Gastrocnemius medialis (tissue), 4 donors: ENCODE data around the gene NLRC3. TPM values are rescaled to one million over a fixed set of nuclear protein-coding genes. Genes with fewer than 3 reads are reported as not detected.

Experiments
- ATAC-seq, 2 donors: fragments of 150-250 bp; one replicate each; pipeline ENCODE4 v1.9.1; 2016
- DNase-seq, 2 donors: peaks; one replicate each; pipeline ENCODE4 v3.0.0-alpha.2; 2019
- H3K27ac ChIP-seq, 4 donors: fragments of 200-600 bp; sonication (generic); 1 replicate in 1 of 4; 2 replicates in 3 of 4; pipeline ENCODE4 v1.5.1; 2016 to 2018; ENCODE audit warnings: mild to moderate bottlenecking in 2 of 4, moderate library complexity in 1 of 4
- H3K27me3 ChIP-seq, 3 donors: fragments of 200-600 bp; sonication (generic) in 2 of 3; 1 replicate in 1 of 3; 2 replicates in 2 of 3; pipeline versions ENCODE4 v1.5.1 to v1.6.0; 2016 to 2019; ENCODE audit warnings: mild to moderate bottlenecking in 1 of 3, moderate library complexity in 1 of 3
- H3K36me3 ChIP-seq, 2 donors: fragments of 200-600 bp; sonication (generic) in 1 of 2; one replicate each; pipeline ENCODE4 v1.5.1; 2017 to 2018
- H3K4me1 ChIP-seq, 2 donors: fragments of 200-600 bp; sonication (generic) in 1 of 2; one replicate each; pipeline ENCODE4 v1.5.1; 2016 to 2017; ENCODE audit warnings: mild to moderate bottlenecking in 2 of 2
- H3K4me3 ChIP-seq, 4 donors: fragments of 200-600 bp; sonication (generic) in 3 of 4; 1 replicate in 1 of 4; 2 replicates in 3 of 4; pipeline ENCODE4 v1.5.1; 2016 to 2019; ENCODE audit warnings: mild to moderate bottlenecking in 2 of 4
- H3K9me3 ChIP-seq, 3 donors: fragments of 200-600 bp; sonication (generic) in 2 of 3; 1 replicate in 1 of 3; 2 replicates in 2 of 3; pipeline ENCODE4 v1.5.1; 2016 to 2019
- POLR2A ChIP-seq, 2 donors: fragments of 450-650 bp; IDR thresholded peaks; one replicate each; pipeline ENCODE4 v1.6.1; 2017; ENCODE audit warnings: antibody characterized with exemption in 2 of 2, mild to moderate bottlenecking in 2 of 2, moderate library complexity in 2 of 2
- in situ Hi-C, 4 donors: fragments of 200-750 bp; cut with MboI; loops; one replicate each; pipeline versions ENCODE4 v1.15.0 to v1.8.0; 2017; ENCODE audit warnings: low sequenced_read_pairs in 4 of 4
- intact Hi-C: fragments of 100-400 bp; cut with DNase I; formaldehyde crosslinking; loops from one replicate; pipeline ENCODE4 v1.15.1; 2023; ENCODE audit warnings: low total_unique reads
- total RNA-seq, 4 donors: library from RNA; depleted of rRNA; stranded (reverse); fragments of >200 nt; gene quantifications; one replicate each; pipeline versions ENCODE4 v1.1.0 to v1.2.3, GENCODE V29; 2016
- TF ChIP-seq, protein P1 (sequence below), 5 experiments: fragments of 450-650 bp in 3 of 5; fragments of 200-600 bp in 2 of 5; sonication (generic) in 2 of 5; IDR thresholded peaks in 4 of 5; conservative IDR thresholded peaks in 1 of 5; 1 replicate in 4 of 5; 2 replicates in 1 of 5; pipeline ENCODE4 v1.5.1; 2016 to 2019; ENCODE audit warnings: antibody characterized with exemption in 5 of 5, mild to moderate bottlenecking in 3 of 5, moderate library complexity in 3 of 5

Gene NLRC3
- total RNA-seq, 4 donors from 2014 or later: 0.11 to 0.26 (median 0.22) TPM

DNA sequence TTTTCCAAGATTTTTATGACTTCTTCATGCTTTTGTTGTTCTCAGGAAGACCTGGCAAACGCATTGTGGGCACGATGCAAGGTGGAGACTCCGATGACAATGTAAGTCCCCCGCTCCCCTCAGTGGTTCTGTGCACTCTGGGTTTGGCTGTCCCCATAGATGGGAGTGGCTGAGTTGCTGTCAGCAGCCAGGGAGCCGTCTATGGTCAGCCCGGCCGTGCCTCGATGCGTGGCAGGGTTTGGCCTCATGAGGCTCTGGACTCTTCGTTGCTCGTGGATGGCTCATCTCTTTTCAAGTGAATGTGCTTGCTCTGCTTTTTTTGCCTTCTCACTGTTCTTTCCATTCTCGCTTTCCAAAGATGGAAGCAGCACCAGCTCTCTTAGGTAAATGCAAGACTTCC, 44.5 kb downstream of the NLRC3 start:
- TF ChIP-seq, protein P1, sequence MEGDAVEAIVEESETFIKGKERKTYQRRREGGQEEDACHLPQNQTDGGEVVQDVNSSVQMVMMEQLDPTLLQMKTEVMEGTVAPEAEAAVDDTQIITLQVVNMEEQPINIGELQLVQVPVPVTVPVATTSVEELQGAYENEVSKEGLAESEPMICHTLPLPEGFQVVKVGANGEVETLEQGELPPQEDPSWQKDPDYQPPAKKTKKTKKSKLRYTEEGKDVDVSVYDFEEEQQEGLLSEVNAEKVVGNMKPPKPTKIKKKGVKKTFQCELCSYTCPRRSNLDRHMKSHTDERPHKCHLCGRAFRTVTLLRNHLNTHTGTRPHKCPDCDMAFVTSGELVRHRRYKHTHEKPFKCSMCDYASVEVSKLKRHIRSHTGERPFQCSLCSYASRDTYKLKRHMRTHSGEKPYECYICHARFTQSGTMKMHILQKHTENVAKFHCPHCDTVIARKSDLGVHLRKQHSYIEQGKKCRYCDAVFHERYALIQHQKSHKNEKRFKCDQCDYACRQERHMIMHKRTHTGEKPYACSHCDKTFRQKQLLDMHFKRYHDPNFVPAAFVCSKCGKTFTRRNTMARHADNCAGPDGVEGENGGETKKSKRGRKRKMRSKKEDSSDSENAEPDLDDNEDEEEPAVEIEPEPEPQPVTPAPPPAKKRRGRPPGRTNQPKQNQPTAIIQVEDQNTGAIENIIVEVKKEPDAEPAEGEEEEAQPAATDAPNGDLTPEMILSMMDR (IDR thresholded peaks at IDR 0.05 in 4 of 5, conservative IDR thresholded peaks at IDR 0.05 in 1 of 5): no peak
- TF ChIP-seq POLR2A (IDR thresholded peaks at IDR 0.05): no peak
- in situ Hi-C loops (loop anchor here in 1 of 4 donors (25.0 kb wide), 1 partner anchor 355 kb away; the partner anchor contains the start of gene CREBBP), intact Hi-C loops (no loop called here)
- no peak for ATAC-seq
- no peak overlapping the region for H3K27ac ChIP-seq
- H3K9me3 ChIP-seq: no peaks in the 10 kb centered on the region
- H3K27me3 ChIP-seq: no peaks in the 10 kb centered on the region
- no peak overlapping the region for H3K4me3 ChIP-seq
- peaks cover 0 to 31% of the 10 kb centered on the region in 2 donors for H3K36me3 ChIP-seq
- H3K4me1 ChIP-seq: peaks cover 13 to 14% of the 10 kb centered on the region in 2 donors
- no peak for DNase-seq

DNA sequence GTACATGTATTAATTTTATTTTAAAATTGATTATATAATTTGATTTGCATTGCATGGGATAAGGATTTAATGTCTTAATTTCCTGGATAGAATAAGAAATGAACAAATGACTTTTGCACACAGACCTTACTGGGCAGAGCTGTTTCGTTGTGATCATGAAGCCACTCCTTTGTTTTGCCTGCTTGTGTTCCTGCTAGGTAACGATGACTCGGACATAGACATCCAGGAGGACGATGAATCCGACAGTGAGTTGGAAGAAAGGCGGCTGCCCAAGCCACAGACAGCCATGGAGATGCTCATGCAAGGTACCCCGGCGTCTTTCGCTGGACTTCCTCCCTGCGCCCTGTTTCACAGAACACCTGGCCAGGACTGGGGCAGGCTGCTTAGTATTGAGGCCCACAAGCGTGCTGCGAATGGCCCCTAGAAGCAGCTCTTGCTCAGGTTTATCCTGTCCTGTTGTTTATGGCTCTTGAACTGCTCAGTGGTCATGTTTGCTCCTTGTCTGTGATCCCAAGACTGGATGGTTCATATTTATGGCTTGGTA, 46.8 kb downstream of the NLRC3 start:
- no peak for DNase-seq
- no peaks in the 10 kb centered on the region for H3K27me3 ChIP-seq
- no peaks in the 10 kb centered on the region for H3K9me3 ChIP-seq
- TF ChIP-seq, protein P1 (IDR thresholded peaks at IDR 0.05 in 4 of 5, conservative IDR thresholded peaks at IDR 0.05 in 1 of 5): no peak
- TF ChIP-seq POLR2A (IDR thresholded peaks at IDR 0.05): no peak
- no peak for ATAC-seq
- intact Hi-C loops (no loop called here), in situ Hi-C loops (loop anchor here in 1 of 4 donors (25.0 kb wide), 1 partner anchor 357 kb away; the partner anchor contains the start of gene CREBBP)
- no peak overlapping the region for H3K27ac ChIP-seq
- peaks cover 0 to 39% of the 10 kb centered on the region in 2 donors for H3K36me3 ChIP-seq
- H3K4me3 ChIP-seq: no peak overlapping the region
- H3K4me1 ChIP-seq: no peaks in the 10 kb centered on the region

DNA sequence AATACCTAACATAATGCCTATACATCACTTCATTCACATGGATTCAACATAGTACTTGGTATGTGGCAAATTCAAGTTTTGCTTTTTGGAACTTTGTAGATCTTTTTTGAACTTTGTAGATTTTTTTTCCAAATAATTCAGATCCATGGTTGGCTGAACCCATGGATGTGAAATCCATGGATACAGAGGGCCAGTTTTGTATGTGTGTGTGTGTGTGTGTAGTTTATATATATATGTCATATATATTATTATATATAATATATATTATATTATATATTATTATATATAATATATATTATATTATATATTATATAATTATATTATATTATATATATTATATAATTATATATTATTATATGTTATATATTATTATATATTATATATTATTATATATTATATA, 48.0 kb downstream of the NLRC3 start:
- no peaks in the 10 kb centered on the region for H3K27me3 ChIP-seq
- H3K4me1 ChIP-seq: no peaks in the 10 kb centered on the region
- in situ Hi-C loops (loop anchor here in 1 of 4 donors (25.0 kb wide), 1 partner anchor 358 kb away; the partner anchor contains the start of gene CREBBP), intact Hi-C loops (loop anchor here (5.0 kb wide), 1 partner anchor 348 kb away; no protein-coding TSS in a partner anchor)
- peaks cover 0 to 38% of the 10 kb centered on the region in 2 donors for H3K36me3 ChIP-seq
- H3K9me3 ChIP-seq: no peaks in the 10 kb centered on the region
- TF ChIP-seq, protein P1 (IDR thresholded peaks at IDR 0.05 in 4 of 5, conservative IDR thresholded peaks at IDR 0.05 in 1 of 5): no peak
- no peak for TF ChIP-seq POLR2A (IDR thresholded peaks at IDR 0.05)
- ATAC-seq (no peak), DNase-seq (no peak)
- no peak overlapping the region for H3K27ac ChIP-seq
- H3K4me3 ChIP-seq: no peak overlapping the region

DNA sequence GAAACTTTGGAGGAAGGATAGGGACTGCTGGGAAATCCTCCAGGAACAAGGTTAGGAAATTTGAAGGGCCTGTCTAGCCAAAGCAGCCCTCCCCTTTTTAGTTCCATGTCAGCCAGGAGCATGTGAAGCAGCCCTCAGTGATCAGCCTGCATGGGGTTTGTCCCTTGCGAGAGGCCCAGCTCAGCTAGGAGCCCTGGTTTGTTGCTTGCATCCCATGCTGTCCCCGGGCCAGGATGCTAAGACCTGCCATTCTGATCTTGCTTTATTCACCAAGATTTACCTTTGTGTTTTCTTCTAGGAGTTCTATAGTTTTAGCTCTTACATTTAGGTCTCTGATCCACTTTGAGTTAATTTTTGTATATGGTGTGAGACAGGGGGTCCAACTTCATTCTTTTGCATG, 48.8 kb downstream of the NLRC3 start:
- in situ Hi-C loops (loop anchor here in 1 of 4 donors (25.0 kb wide), 1 partner anchor 359 kb away; the partner anchor contains the start of gene CREBBP), intact Hi-C loops (loop anchor here (5.0 kb wide), 1 partner anchor 349 kb away; no protein-coding TSS in a partner anchor)
- no peak for TF ChIP-seq POLR2A (IDR thresholded peaks at IDR 0.05)
- TF ChIP-seq, protein P1 (IDR thresholded peaks at IDR 0.05 in 4 of 5, conservative IDR thresholded peaks at IDR 0.05 in 1 of 5): no peak
- DNase-seq: no peak
- ATAC-seq: no peak
- Histone ChIP-seq H3K27ac (no peak overlapping the region), H3K4me3 (no peak overlapping the region), H3K27me3 (no peaks in the 10 kb centered on the region), H3K4me1 (no peaks in the 10 kb centered on the region), H3K9me3 (no peaks in the 10 kb centered on the region), H3K36me3 (peaks cover 0 to 43% of the 10 kb centered on the region in 2 donors)
